Measurements from ENCODE around the gene COL27A1. TPM values are rescaled to one million over a fixed set of nuclear protein-coding genes. Genes with fewer than 3 reads are reported as not detected.

The COL27A1 gene
- total RNA-seq, 2 experiments from 2014 or later = 0.87 to 1.2 TPM

DNA sequence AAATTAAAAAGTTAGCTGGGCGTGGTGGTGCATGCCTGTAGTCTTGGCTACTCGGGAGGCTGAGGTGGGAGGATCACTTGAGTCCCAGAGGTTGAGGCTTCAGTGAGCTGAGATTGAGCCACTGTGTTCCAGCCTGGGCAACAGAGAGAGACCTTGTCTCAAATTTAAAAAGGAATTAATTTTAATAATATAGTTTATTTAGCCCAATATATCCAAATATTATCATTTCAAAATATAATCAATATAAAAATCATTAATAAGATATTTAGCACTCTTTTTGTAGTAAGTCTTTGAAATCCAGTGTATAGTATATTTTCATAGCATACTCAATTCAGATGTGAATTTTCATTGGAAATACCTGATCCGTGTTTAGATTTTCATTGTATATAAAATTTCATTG is 124.4 kb downstream of the COL27A1 start:
- no peak overlapping the region for H3K27ac ChIP-seq (ENCODE audit: low read depth in 1 of 2, low read length in 2 of 2)
- ATAC-seq (ENCODE audit: poor library complexity) = no peak
- no peaks in the 10 kb centered on the region for H3K4me1 Mint-ChIP-seq (ENCODE audit: low read depth)
- ChIA-PET CTCF (interaction anchor here (2.7 kb wide), 1 partner anchor 11 kb away, joined by 6 read pairs; no protein-coding TSS in a partner anchor), POLR2A (no interaction called here)
- no peaks in the 10 kb centered on the region for H3K36me3 Mint-ChIP-seq (ENCODE audit: low read depth)
- H3K9me3 Mint-ChIP-seq = no peaks in the 10 kb centered on the region
- H3K4me3 ChIP-seq (ENCODE audit: low read length) = no peak overlapping the region
- DNase-seq = no peak
- no peaks in the 10 kb centered on the region for H3K27me3 Mint-ChIP-seq
- H3K4me1 ChIP-seq (ENCODE audit: insufficient read depth, low read length) = no peaks in the 10 kb centered on the region
- H3K27me3 ChIP-seq (ENCODE audit: control insufficient read depth in 1 of 2, insufficient read depth in 2 of 2, low read length in 2 of 2) = no peaks in the 10 kb centered on the region
- no peak for TF ChIP-seq CTCF (IDR thresholded peaks at IDR 0.05)
- H3K27ac Mint-ChIP-seq = no peak overlapping the region
- H3K36me3 ChIP-seq (ENCODE audit: insufficient read depth, low read length) = no peaks in the 10 kb centered on the region
- H3K9me3 ChIP-seq (ENCODE audit: control insufficient read depth in 1 of 2, insufficient read depth in 1 of 2, low read length in 2 of 2) = no peaks in the 10 kb centered on the region
- H3K4me3 Mint-ChIP-seq = no peak overlapping the region
- intact Hi-C loops (cut with DNase I, micrococcal nuclease) = no loop called here

DNA sequence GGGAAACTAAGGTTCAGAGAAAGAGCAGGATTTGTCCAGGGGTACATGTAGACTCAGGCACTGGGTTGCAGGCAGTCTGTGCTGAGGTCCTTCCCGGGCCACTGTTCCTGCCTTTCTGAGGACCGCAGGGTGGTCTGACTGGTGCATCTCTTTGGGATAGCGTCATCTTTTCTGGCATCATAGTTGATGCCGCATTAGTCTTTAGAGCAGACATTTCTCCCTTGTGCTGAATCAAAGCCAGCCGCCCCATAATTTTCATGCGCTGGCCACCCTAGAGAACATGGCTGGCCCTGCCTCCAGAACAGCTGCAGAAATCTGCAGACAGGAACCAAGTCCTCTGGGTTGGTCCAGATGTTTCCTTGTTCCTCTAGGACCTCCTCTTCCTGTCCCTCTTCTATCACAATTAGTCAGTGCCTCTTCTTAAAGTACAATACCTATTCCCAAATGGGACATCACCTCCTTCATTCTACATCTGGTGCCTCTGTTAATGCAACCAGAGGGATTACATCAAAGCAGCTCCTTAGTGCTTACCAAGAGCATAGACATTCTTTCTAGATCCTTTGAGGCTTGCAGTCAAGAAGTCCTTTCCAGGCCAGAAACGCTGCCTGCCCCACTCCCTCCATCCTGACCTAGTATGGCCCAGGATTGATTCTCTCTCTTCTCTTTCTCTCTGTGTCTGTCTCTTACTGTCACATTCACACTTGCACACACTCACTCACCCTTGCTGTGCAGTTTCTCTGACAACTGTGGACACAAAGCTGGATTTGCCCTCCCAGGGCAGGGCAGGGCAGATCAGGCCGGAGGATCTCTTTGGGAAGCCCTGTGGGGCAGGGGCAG is 125.5 kb downstream of the COL27A1 start:
- Mint-ChIP-seq H3K27ac (no peak overlapping the region), H3K9me3 (no peaks in the 10 kb centered on the region), H3K4me1 (ENCODE audit: low read depth) (no peaks in the 10 kb centered on the region), H3K4me3 (no peak overlapping the region), H3K27me3 (no peaks in the 10 kb centered on the region), H3K36me3 (ENCODE audit: low read depth) (no peaks in the 10 kb centered on the region)
- ChIA-PET POLR2A (no interaction called here), CTCF (interaction anchor here (2.7 kb wide), 1 partner anchor 10 kb away, joined by 6 read pairs; no protein-coding TSS in a partner anchor)
- intact Hi-C loops (cut with DNase I, micrococcal nuclease) = no loop called here
- no peak for TF ChIP-seq CTCF (IDR thresholded peaks at IDR 0.05)
- H3K4me3 ChIP-seq (ENCODE audit: low read length) = no peak overlapping the region
- H3K27me3 ChIP-seq (ENCODE audit: control insufficient read depth in 1 of 2, insufficient read depth in 2 of 2, low read length in 2 of 2) = no peaks in the 10 kb centered on the region
- DNase-seq = no peak
- ATAC-seq (ENCODE audit: poor library complexity) = no peak
- no peaks in the 10 kb centered on the region for H3K4me1 ChIP-seq (ENCODE audit: insufficient read depth, low read length)
- H3K27ac ChIP-seq (ENCODE audit: low read depth in 1 of 2, low read length in 2 of 2) = no peak overlapping the region
- H3K9me3 ChIP-seq (ENCODE audit: control insufficient read depth in 1 of 2, insufficient read depth in 1 of 2, low read length in 2 of 2) = no peaks in the 10 kb centered on the region
- H3K36me3 ChIP-seq (ENCODE audit: insufficient read depth, low read length) = no peaks in the 10 kb centered on the region

DNA sequence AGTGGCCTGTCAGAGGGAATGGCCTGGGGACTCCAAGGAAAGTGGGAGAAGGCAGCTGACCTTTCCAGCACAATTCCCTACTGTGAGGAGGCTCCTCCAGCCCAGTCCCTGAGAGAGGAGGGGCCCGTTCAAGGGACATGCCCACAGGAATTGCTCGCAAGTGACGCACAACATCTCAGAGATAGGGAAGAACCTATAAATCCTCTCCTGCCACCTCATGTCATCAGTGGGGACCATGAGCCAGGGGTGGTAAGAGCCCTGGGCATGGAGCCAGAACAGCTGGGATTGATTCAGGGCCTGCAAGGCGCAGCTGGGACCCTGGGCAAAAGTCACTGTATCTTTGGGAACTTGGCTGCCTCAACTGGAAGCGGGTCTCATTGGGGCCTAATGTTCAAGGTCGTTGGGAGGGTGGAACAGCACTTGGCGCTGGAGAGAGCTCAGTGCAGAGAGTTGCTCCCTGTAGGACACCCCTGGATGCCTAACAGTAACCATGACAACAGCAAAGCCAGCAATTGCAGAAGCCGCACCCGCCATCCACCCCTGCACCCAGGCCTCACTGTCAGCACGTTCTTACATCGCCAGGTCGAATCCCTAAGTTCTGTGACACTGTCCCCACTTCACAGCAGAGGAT is 126.3 kb downstream of the COL27A1 start:
- Histone ChIP-seq H3K27ac (ENCODE audit: low read depth in 1 of 2, low read length in 2 of 2) (no peak overlapping the region), H3K4me3 (ENCODE audit: low read length) (no peak overlapping the region), H3K27me3 (ENCODE audit: control insufficient read depth in 1 of 2, insufficient read depth in 2 of 2, low read length in 2 of 2) (no peaks in the 10 kb centered on the region), H3K9me3 (ENCODE audit: control insufficient read depth in 1 of 2, insufficient read depth in 1 of 2, low read length in 2 of 2) (no peaks in the 10 kb centered on the region), H3K4me1 (ENCODE audit: insufficient read depth, low read length) (no peaks in the 10 kb centered on the region), H3K36me3 (ENCODE audit: insufficient read depth, low read length) (no peaks in the 10 kb centered on the region)
- Mint-ChIP-seq H3K27me3 (no peaks in the 10 kb centered on the region), H3K27ac (no peak overlapping the region), H3K9me3 (no peaks in the 10 kb centered on the region), H3K4me1 (ENCODE audit: low read depth) (no peaks in the 10 kb centered on the region), H3K4me3 (no peak overlapping the region), H3K36me3 (ENCODE audit: low read depth) (no peaks in the 10 kb centered on the region)
- TF ChIP-seq CTCF (IDR thresholded peaks at IDR 0.05) = no peak
- ChIA-PET CTCF (interaction anchor here (2.7 kb wide), 1 partner anchor 9 kb away, joined by 6 read pairs; no protein-coding TSS in a partner anchor), POLR2A (no interaction called here)
- DNase-seq (peak in 1 of 14 experiments; percentile 2), ATAC-seq (ENCODE audit: poor library complexity) (no peak)
- intact Hi-C loops (cut with DNase I, micrococcal nuclease) = no loop called here
